Karpas-422 (cell line): ENCODE results near the gene ZNF564. TPM values are rescaled to one million over a fixed set of nuclear protein-coding genes. Genes with fewer than 3 reads are reported as not detected.

Experiments
- DNase-seq: peaks from one replicate; pipeline ENCODE4 v3.0.0-alpha.2; 2015
- H2AFZ ChIP-seq: fragments of 200-600 bp; sonication (generic); 2 replicates; pipeline ENCODE4 v1.6.1; 2014; ENCODE audit warnings: antibody characterized with exemption, low read length, mixed read lengths
- H3K27ac ChIP-seq: fragments of 200-600 bp; sonication (generic); 2 replicates; pipeline ENCODE4 v1.5.1; 2014; ENCODE audit warnings: mild to moderate bottlenecking, low read length, moderate library complexity
- H3K27me3 ChIP-seq: fragments of 200-600 bp; sonication (generic); 2 replicates; pipeline ENCODE4 v1.6.1; 2014; ENCODE audit warnings: low read length, mixed read lengths
- H3K36me3 ChIP-seq: fragments of 200-600 bp; sonication (generic); 2 replicates; pipeline ENCODE4 v1.6.1; 2014; ENCODE audit warnings: low read length, mixed read lengths; ENCODE audit not compliant: insufficient read depth
- H3K4me1 ChIP-seq: fragments of 200-600 bp; sonication (generic); 2 replicates; pipeline ENCODE4 v1.6.1; 2014; ENCODE audit warnings: mild to moderate bottlenecking, low read length, mixed read lengths
- H3K4me2 ChIP-seq: fragments of 200-600 bp; sonication (generic); 2 replicates; pipeline ENCODE4 v1.6.1; 2014; ENCODE audit warnings: low read length, low read depth, mild to moderate bottlenecking; ENCODE audit not compliant: poor library complexity, severe bottlenecking
- H3K4me3 ChIP-seq: fragments of 200-600 bp; sonication (generic); 2 replicates; pipeline ENCODE4 v1.5.1; 2014; ENCODE audit warnings: mild to moderate bottlenecking, antibody characterized with exemption, low read length, mixed read lengths
- H3K79me2 ChIP-seq: fragments of 200-600 bp; sonication (generic); 2 replicates; pipeline ENCODE4 v1.6.1; 2014; ENCODE audit warnings: mild to moderate bottlenecking, low read length, mixed read lengths
- H3K9ac ChIP-seq: fragments of 200-600 bp; sonication (generic); 2 replicates; pipeline ENCODE4 v1.6.0; 2014; ENCODE audit warnings: low read length
- H3K9me2 ChIP-seq: fragments of 200-600 bp; sonication (generic), shearing (Covaris generic); replicated peaks from 2 replicates; pipeline ENCODE4 v1.6.0; 2014; ENCODE audit warnings: mild to moderate bottlenecking, low read length, moderate library complexity; ENCODE audit not compliant: insufficient read depth
- H3K9me3 ChIP-seq: fragments of 300-700, 200-600 bp; sonication (generic); 2 replicates; pipeline ENCODE4 v1.6.1; 2014; ENCODE audit warnings: low read length, mixed read lengths
- H4K20me1 ChIP-seq: fragments of 200-600 bp; sonication (generic); 2 replicates; pipeline ENCODE4 v1.6.1; 2014; ENCODE audit warnings: mild to moderate bottlenecking, antibody characterized with exemption, low read length, low read depth; ENCODE audit not compliant: insufficient read depth
- small RNA-seq: library from RNA; depleted of rRNA; stranded (forward); fragments of <200 nt; gene quantifications from one replicate; pipeline ENCODE3, GENCODE V24; 2014
- total RNA-seq: library from RNA; depleted of rRNA; stranded (reverse); fragments of >200 nt; shearing (Covaris generic); gene quantifications from 2 replicates; pipeline ENCODE4 v1.2.3, GENCODE V29; 2014; ENCODE audit warnings: low replicate concordance; rRNA removed

The ZNF564 gene
- total RNA-seq, 1 experiment from 2014 or later = 7.3 TPM

DNA sequence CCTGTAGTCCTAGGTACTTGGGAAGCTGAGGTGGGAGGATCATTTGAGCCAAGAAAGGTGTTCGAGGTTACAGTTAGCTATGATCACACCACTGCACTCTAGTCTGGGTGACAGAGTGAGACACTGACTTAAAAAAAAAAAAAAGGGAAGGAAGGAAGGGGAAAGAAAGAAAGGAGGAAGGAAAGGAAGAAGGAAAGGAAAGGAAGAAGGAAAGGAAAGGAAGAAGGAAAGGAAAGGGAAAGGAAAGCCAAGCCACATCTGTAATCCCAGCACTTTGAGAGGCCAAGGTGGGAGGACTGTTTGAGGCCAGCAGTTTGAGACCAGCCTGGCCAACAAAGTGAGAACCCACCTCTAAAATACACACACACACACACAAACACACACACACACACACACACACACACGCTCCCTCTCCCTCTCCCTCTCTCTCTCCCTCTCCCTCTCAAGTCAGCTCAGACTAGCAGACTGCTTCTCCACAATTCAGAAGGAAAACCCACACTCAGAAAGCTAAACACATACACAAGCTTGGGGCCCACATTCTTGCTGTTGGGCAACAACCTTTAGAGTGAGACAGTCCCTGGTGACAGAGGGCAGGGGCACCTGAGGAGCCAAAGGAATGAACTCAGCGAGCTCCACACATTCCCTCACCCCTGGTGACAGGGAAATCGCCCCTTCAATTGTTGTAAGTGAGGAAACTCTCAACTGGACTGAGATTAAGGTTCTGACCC lies 69.3 kb downstream of the ZNF564 start:
- Histone ChIP-seq H3K27me3 (no peaks in the 10 kb centered on the region), H3K9me2 (no peaks in the 10 kb centered on the region), H3K36me3 (peaks cover 1% of the 10 kb centered on the region; the same call in 1 of the 2 replicates), H3K4me1 (peaks cover 32% of the 10 kb centered on the region), H3K4me3 (peak overlapping the region; percentile 26; the same call in 1 of the 2 replicates), H2AFZ (no peak overlapping the region), H3K27ac (0 out of 2 replicates have a peak overlapping the region, but pooled peaks have one; percentile 24), H3K4me2 (peak overlapping the region; percentile 96), H3K9ac (peak overlapping the region; percentile 19; the same call in 1 of the 2 replicates), H3K9me3 (no peaks in the 10 kb centered on the region), H3K79me2 (peaks cover 71% of the 10 kb centered on the region), H4K20me1 (no peaks in the 10 kb centered on the region)
- no peak for DNase-seq

DNA sequence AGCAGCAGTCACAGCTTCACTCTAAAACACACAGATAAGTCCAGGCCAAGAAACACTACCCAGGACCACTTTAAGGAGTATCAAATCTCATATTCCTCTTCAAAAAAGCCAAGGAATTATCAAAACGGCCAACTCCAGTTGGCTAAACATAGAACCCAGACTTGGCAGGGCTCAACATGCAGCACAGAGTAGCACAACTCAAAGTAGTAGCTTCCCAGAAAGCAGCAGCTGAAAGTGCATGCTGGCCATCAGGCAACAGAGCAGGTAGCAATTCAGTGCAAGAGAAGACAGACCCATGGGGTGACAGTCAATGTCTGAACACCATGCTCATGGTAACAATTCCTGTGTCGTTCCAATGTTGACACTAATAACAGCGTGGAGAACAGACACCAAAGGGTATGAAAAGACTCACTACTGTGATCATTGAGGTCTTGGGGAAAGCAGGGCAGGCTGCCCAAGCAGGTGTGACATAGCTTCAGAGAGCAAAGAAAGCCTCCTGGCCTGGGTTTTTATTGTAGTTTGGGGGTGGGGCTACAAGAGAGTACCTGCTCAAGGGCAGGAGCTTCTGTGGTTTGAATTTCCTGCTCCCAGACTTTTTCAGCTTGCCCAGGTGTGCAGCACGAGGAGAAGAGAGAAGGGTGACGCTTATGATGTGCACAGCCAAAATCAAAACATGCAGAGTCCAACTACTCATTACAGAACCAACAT lies 72.9 kb downstream of the ZNF564 start:
- no peak overlapping the region for H3K4me2 ChIP-seq

More for the DNA sequence above, 72.9 kb downstream of the ZNF564 start:
- Histone ChIP-seq H3K4me1 (peaks cover 15% of the 10 kb centered on the region), H3K9me3 (peaks cover 16% of the 10 kb centered on the region), H3K36me3 (peaks cover 18% of the 10 kb centered on the region; the same call in 1 of the 2 replicates), H3K4me3 (no peak overlapping the region), H3K9me2 (no peaks in the 10 kb centered on the region), H3K27ac (no peak overlapping the region), H3K9ac (no peak overlapping the region), H3K79me2 (peaks cover 94% of the 10 kb centered on the region), H2AFZ (no peak overlapping the region), H3K27me3 (no peaks in the 10 kb centered on the region), H4K20me1 (no peaks in the 10 kb centered on the region)
- no peak for DNase-seq

Small RNA genes lying within 50 kb of the gene (small RNA-seq; reads per million reads assigned to genes)
- gene MTCO1P27 (not detected), gene PPIAP20 (not detected)

Other genes starting within 250 kb of the ZNF564 start
- gene ZNF563, start 217.8 kb downstream of the ZNF564 start, total RNA-seq = 4.7 and 6.2 TPM in 2 replicates
- gene ZNF442, start 185.8 kb downstream of the ZNF564 start, total RNA-seq = 2.1 and 6.3 TPM in 2 replicates
- 5.1 TPM in 2 replicates for gene ZNF799, start 150.2 kb downstream of the ZNF564 start, total RNA-seq
- gene ZNF443, start 110.5 kb downstream of the ZNF564 start, total RNA-seq = 2.3 and 4.0 TPM in 2 replicates
- 5.7 and 10.1 TPM in 2 replicates for gene ZNF709, start 66.7 kb downstream of the ZNF564 start, total RNA-seq
- gene ZNF490, start 59.3 kb upstream of the ZNF564 start, total RNA-seq = 13.2 and 14.2 TPM in 2 replicates
- gene ZNF791, start 59.4 kb upstream of the ZNF564 start, total RNA-seq = 14.4 and 21.4 TPM in 2 replicates
- gene MAN2B1, start 115.3 kb upstream of the ZNF564 start, total RNA-seq = 77.2 and 94.3 TPM in 2 replicates
- 13.3 and 16.5 TPM in 2 replicates for gene WDR83, start 115.3 kb upstream of the ZNF564 start, total RNA-seq
- 62.2 and 90.8 TPM in 2 replicates for gene DHPS, start 130.4 kb upstream of the ZNF564 start, total RNA-seq
- not detected in 2 replicates for gene GNG14, start 136.5 kb upstream of the ZNF564 start, total RNA-seq
- gene FBXW9, start 145.1 kb upstream of the ZNF564 start, total RNA-seq = 2.1 and 12.8 TPM in 2 replicates
- gene TNPO2, start 172.4 kb upstream of the ZNF564 start, total RNA-seq = 26.1 and 40.7 TPM in 2 replicates
- gene TRIR, start 183.2 kb upstream of the ZNF564 start, total RNA-seq = 147 and 332 TPM in 2 replicates
- 42.3 and 78.0 TPM in 2 replicates for gene GET3, start 186.0 kb upstream of the ZNF564 start, total RNA-seq
- gene BEST2, start 200.3 kb upstream of the ZNF564 start, total RNA-seq = not detected in 2 replicates
- 7.6 and 21.2 TPM in 2 replicates for gene HOOK2, start 224.1 kb upstream of the ZNF564 start, total RNA-seq
- gene JUNB, start 240.0 kb upstream of the ZNF564 start, total RNA-seq = 60.0 and 156 TPM in 2 replicates